ENCODE results near the gene SLC37A1. TPM values are rescaled to one million over a fixed set of nuclear protein-coding genes. Genes with fewer than 3 reads are reported as not detected.

The SLC37A1 gene
- polyA plus RNA-seq, 1 experiment: 0.88 TPM

GRCh38 chr21:42558368-42558767 lies 44.7 kb downstream of the SLC37A1 start:
- DNase-seq (ENCODE audit: low read depth): no peak
- ChIA-PET POLR2A (no interaction called here), CTCF (no interaction called here)
- Histone ChIP-seq H3K36me3 (ENCODE audit: control insufficient read depth, insufficient read depth, low read length) (no peaks in the 10 kb centered on the region), H3K27me3 (ENCODE audit: control insufficient read depth, insufficient read depth, low read length) (no peaks in the 10 kb centered on the region), H3K4me3 (ENCODE audit: low read depth, low read length) (no peak overlapping the region)
- TF ChIP-seq, protein P1, sequence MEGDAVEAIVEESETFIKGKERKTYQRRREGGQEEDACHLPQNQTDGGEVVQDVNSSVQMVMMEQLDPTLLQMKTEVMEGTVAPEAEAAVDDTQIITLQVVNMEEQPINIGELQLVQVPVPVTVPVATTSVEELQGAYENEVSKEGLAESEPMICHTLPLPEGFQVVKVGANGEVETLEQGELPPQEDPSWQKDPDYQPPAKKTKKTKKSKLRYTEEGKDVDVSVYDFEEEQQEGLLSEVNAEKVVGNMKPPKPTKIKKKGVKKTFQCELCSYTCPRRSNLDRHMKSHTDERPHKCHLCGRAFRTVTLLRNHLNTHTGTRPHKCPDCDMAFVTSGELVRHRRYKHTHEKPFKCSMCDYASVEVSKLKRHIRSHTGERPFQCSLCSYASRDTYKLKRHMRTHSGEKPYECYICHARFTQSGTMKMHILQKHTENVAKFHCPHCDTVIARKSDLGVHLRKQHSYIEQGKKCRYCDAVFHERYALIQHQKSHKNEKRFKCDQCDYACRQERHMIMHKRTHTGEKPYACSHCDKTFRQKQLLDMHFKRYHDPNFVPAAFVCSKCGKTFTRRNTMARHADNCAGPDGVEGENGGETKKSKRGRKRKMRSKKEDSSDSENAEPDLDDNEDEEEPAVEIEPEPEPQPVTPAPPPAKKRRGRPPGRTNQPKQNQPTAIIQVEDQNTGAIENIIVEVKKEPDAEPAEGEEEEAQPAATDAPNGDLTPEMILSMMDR (IDR thresholded peaks at IDR 0.05; ENCODE audit: insufficient read depth, low read depth, low read length): no peak

DNA sequence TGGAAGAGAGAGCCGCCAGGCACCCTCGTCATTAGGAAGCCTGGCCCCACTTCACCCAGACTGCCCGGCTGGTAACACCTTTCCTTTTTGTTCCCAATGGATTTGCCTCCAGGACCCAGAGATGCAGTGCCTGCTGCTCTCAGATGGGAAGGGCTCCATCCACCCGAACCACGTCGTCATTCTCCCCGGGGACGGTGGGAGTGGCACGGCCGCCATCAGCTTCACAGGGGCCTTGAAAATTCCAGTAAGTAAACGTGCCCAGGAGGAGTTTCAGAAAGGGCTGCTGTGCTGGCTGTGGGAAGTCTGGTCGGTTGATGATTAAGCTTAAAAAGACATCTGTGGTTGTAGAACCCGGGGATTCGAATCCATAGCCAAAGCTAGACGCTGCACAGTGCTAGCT lies 45.2 kb downstream of the SLC37A1 start:
- TF ChIP-seq, protein P1 (IDR thresholded peaks at IDR 0.05; ENCODE audit: insufficient read depth, low read depth, low read length): no peak
- no peak overlapping the region for H3K4me3 ChIP-seq (ENCODE audit: low read depth, low read length)
- no peaks in the 10 kb centered on the region for H3K36me3 ChIP-seq (ENCODE audit: control insufficient read depth, insufficient read depth, low read length)
- CTCF ChIA-PET: no interaction called here
- no peak for DNase-seq (ENCODE audit: low read depth)
- POLR2A ChIA-PET: no interaction called here
- no peaks in the 10 kb centered on the region for H3K27me3 ChIP-seq (ENCODE audit: control insufficient read depth, insufficient read depth, low read length)

- Histone ChIP-seq H3K27me3 (ENCODE audit: control insufficient read depth, insufficient read depth, low read length) (no peaks in the 10 kb centered on the region), H3K36me3 (ENCODE audit: control insufficient read depth, insufficient read depth, low read length) (no peaks in the 10 kb centered on the region), H3K4me3 (ENCODE audit: low read depth, low read length) (no peak overlapping the region)
- POLR2A ChIA-PET: no interaction called here
- DNase-seq (ENCODE audit: low read depth): no peak
- TF ChIP-seq, protein P1 (IDR thresholded peaks at IDR 0.05; ENCODE audit: insufficient read depth, low read depth, low read length): no peak
- CTCF ChIA-PET: no interaction called here
Observed at GRCh38 chr21:42559326-42559725, 45.7 kb downstream of the SLC37A1 start.

DNA sequence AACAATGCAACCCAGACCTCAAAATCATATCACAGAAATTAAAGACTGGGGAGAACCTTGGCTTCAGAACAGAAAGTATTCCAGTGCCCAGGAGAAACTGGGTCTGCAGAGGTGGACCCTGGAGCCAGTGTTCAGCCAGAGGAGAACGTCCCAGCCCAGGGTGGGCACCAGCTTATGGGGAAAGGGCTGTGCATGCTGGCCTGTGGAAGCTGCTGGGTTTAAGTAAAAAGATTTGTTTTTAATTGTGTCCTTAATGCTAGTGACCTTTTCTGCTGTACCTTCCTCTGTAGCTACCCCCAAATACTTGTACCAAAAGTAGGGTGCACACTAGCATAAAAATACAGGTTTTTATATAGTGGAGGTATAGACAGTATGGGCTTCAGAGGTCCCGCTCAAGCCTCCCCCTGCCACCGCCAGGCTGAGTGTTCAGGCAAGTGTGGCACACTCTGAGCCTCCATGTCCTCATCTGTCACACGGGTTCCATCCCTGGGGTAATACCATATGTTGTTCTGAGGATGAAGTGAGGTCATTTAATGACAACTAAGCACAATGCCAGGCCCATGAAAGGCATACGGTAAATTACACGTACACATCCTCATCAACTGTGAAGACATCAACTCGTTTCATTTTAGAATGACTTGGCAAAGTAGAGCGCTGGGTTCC lies 47.0 kb downstream of the SLC37A1 start:
- DNase-seq (ENCODE audit: low read depth): no peak
- no peaks in the 10 kb centered on the region for H3K27me3 ChIP-seq (ENCODE audit: control insufficient read depth, insufficient read depth, low read length)
- POLR2A ChIA-PET: no interaction called here
- H3K36me3 ChIP-seq (ENCODE audit: control insufficient read depth, insufficient read depth, low read length): no peaks in the 10 kb centered on the region
- H3K4me3 ChIP-seq (ENCODE audit: low read depth, low read length): no peak overlapping the region
- TF ChIP-seq, protein P1 (IDR thresholded peaks at IDR 0.05; ENCODE audit: insufficient read depth, low read depth, low read length): no peak
- CTCF ChIA-PET: no interaction called here

DNA sequence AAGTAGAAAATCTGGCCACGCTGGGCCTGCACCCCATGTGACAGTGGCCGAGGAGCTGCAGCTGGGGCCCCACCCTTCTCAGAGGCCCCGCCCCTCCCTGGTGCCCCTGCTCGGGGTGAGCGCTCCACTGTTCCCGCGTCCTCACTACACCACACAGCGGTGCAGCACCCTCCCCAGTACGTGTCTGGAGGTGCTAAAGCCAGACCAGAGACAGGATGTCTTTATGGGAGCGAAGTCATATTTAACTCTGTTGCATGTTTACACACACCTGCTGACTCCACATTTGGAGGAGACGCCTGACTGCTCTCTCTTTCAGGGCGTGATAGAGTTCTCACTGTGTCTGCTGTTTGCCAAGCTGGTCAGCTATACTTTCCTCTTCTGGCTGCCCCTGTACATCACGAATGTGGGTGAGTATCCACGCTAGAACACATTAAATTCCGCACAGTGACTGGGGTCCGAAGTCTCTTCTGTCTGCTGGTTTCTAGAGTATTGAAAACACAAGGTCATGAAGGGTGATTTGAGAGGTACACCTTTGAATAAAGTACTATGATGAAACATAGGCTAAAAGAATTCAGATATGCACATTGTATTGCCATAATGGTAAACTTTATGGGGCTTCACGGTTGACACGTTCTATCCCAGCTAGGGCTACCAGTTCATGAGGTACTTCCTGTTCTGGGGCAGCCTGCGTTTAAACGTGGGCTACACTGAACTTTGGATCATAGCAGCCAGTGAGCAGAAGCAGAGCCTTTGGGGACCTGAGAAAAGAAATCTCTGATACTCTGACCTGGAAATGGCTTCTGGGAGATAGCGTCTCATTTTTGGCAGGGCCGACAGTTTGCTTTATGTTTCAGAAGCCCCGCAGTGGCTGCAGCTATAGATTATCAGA lies 48.4 kb downstream of the SLC37A1 start:
- DNase-seq (ENCODE audit: low read depth): no peak
- CTCF ChIA-PET: no interaction called here
- Histone ChIP-seq H3K27me3 (ENCODE audit: control insufficient read depth, insufficient read depth, low read length) (no peaks in the 10 kb centered on the region), H3K4me3 (ENCODE audit: low read depth, low read length) (no peak overlapping the region), H3K36me3 (ENCODE audit: control insufficient read depth, insufficient read depth, low read length) (no peaks in the 10 kb centered on the region)
- TF ChIP-seq, protein P1 (IDR thresholded peaks at IDR 0.05; ENCODE audit: insufficient read depth, low read depth, low read length): no peak
- POLR2A ChIA-PET: no interaction called here

All from BJ (cell line).